NT2/D1 (cell line): Measurements from ENCODE around the gene PTCD1.

Experiments
- SUZ12 ChIP-seq: IDR thresholded peaks from 2 replicates; pipeline ENCODE4 v1.6.1; 2011; ENCODE audit not compliant: insufficient read length, insufficient read depth; ENCODE audit errors: extremely low read depth
- YY1 ChIP-seq: IDR thresholded peaks from 2 replicates; pipeline ENCODE4 v1.6.1; 2011; ENCODE audit not compliant: insufficient read length, insufficient read depth
- ZNF274 ChIP-seq: IDR thresholded peaks from 2 replicates; pipeline ENCODE4 v1.6.1; 2011; ENCODE audit warnings: mild to moderate bottlenecking, low read depth, low read length

GRCh38 chr7:99394188-99394502 lies 44.5 kb downstream of the PTCD1 start:
- no peak for TF ChIP-seq ZNF274
- no peak for TF ChIP-seq YY1
- TF ChIP-seq SUZ12 = no peak
